ENCODE results near the gene MTHFD2L.

MTHFD2L gene

GRCh38 chr4:74304095-74304625, 146.2 kb downstream of the MTHFD2L start:
- Histone ChIP-seq H3K36me3 (ENCODE audit: low read length) (no peaks in the 10 kb centered on the region), H3K4me3 (ENCODE audit: insufficient read depth, low read length, poor library complexity, severe bottlenecking) (no peak overlapping the region), H4K20me1 (ENCODE audit: low read depth, low read length) (no peaks in the 10 kb centered on the region), H3K27ac (ENCODE audit: low read depth, low read length) (no peak overlapping the region), H3K9me2 (replicated peaks; ENCODE audit: insufficient read depth, low read length) (no peaks in the 10 kb centered on the region), H3K27me3 (ENCODE audit: low read length) (no peaks in the 10 kb centered on the region), H3F3A (ENCODE audit: insufficient read depth) (no peaks in the 10 kb centered on the region), H3K4me2 (ENCODE audit: low read depth, low read length, poor library complexity, severe bottlenecking) (no peak overlapping the region), H2AFZ (ENCODE audit: low read depth, low read length, severe bottlenecking) (no peak overlapping the region), H3K9me3 (ENCODE audit: insufficient read depth, low read length) (no peaks in the 10 kb centered on the region), H3K9ac (ENCODE audit: low read length) (no peak overlapping the region), H3K79me2 (ENCODE audit: insufficient read depth, low read length) (no peaks in the 10 kb centered on the region)
- TF ChIP-seq EZH2phosphoT487 (conservative IDR thresholded peaks at IDR 0.05; ENCODE audit: low read length) = no peak
- TF ChIP-seq CTCF (IDR thresholded peaks at IDR 0.05; ENCODE audit: insufficient read depth, low read length, poor library complexity, severe bottlenecking) = no peak

GRCh38 chr4:74305000-74305399, 147.1 kb downstream of the MTHFD2L start:
- H3K9ac ChIP-seq (ENCODE audit: low read length) = no peak overlapping the region
- no peaks in the 10 kb centered on the region for H3K79me2 ChIP-seq (ENCODE audit: insufficient read depth, low read length)
- no peak overlapping the region for H3K4me2 ChIP-seq (ENCODE audit: low read depth, low read length, poor library complexity, severe bottlenecking)
- no peaks in the 10 kb centered on the region for H3F3A ChIP-seq (ENCODE audit: insufficient read depth)
- no peaks in the 10 kb centered on the region for H3K9me2 ChIP-seq (replicated peaks; ENCODE audit: insufficient read depth, low read length)
- no peak overlapping the region for H3K4me3 ChIP-seq (ENCODE audit: insufficient read depth, low read length, poor library complexity, severe bottlenecking)
- H3K27ac ChIP-seq (ENCODE audit: low read depth, low read length) = no peak overlapping the region
- TF ChIP-seq EZH2phosphoT487 (conservative IDR thresholded peaks at IDR 0.05; ENCODE audit: low read length) = no peak
- no peaks in the 10 kb centered on the region for H4K20me1 ChIP-seq (ENCODE audit: low read depth, low read length)
- H3K9me3 ChIP-seq (ENCODE audit: insufficient read depth, low read length) = no peaks in the 10 kb centered on the region
- no peaks in the 10 kb centered on the region for H3K36me3 ChIP-seq (ENCODE audit: low read length)
- no peaks in the 10 kb centered on the region for H3K27me3 ChIP-seq (ENCODE audit: low read length)
- H2AFZ ChIP-seq (ENCODE audit: low read depth, low read length, severe bottlenecking) = no peak overlapping the region

GRCh38 chr4:74307170-74307569, 149.3 kb downstream of the MTHFD2L start:
- no peak overlapping the region for H3K4me3 ChIP-seq (ENCODE audit: insufficient read depth, low read length, poor library complexity, severe bottlenecking)
- H4K20me1 ChIP-seq (ENCODE audit: low read depth, low read length) = no peaks in the 10 kb centered on the region
- no peaks in the 10 kb centered on the region for H3F3A ChIP-seq (ENCODE audit: insufficient read depth)
- no peaks in the 10 kb centered on the region for H3K9me3 ChIP-seq (ENCODE audit: insufficient read depth, low read length)
- no peak overlapping the region for H2AFZ ChIP-seq (ENCODE audit: low read depth, low read length, severe bottlenecking)
- H3K79me2 ChIP-seq (ENCODE audit: insufficient read depth, low read length) = no peaks in the 10 kb centered on the region
- TF ChIP-seq EZH2phosphoT487 (conservative IDR thresholded peaks at IDR 0.05; ENCODE audit: low read length) = no peak
- no peak for TF ChIP-seq CTCF (IDR thresholded peaks at IDR 0.05; ENCODE audit: insufficient read depth, low read length, poor library complexity, severe bottlenecking)
- H3K4me2 ChIP-seq (ENCODE audit: low read depth, low read length, poor library complexity, severe bottlenecking) = no peak overlapping the region
- H3K27ac ChIP-seq (ENCODE audit: low read depth, low read length) = no peak overlapping the region
- H3K9ac ChIP-seq (ENCODE audit: low read length) = no peak overlapping the region
- H3K36me3 ChIP-seq (ENCODE audit: low read length) = no peaks in the 10 kb centered on the region
- no peaks in the 10 kb centered on the region for H3K27me3 ChIP-seq (ENCODE audit: low read length)
- no peaks in the 10 kb centered on the region for H3K9me2 ChIP-seq (replicated peaks; ENCODE audit: insufficient read depth, low read length)

GRCh38 chr4:74308215-74308614, 150.3 kb downstream of the MTHFD2L start, which contains the start of gene EPGN:
EPGN (plus strand) TSS chr4:74308470; CDS start chr4:74308534, 64 bp downstream.
- Histone ChIP-seq H3K9ac (ENCODE audit: low read length) (no peak within 1 kb of the TSS), H2AFZ (ENCODE audit: low read depth, low read length, severe bottlenecking) (no peak within 1 kb of the TSS), H3K9me2 (replicated peaks; ENCODE audit: insufficient read depth, low read length) (no peaks in the 10 kb centered on the region), H3K27ac (ENCODE audit: low read depth, low read length) (no peak within 1 kb of the TSS), H4K20me1 (ENCODE audit: low read depth, low read length) (no peaks in the 10 kb centered on the region), H3K27me3 (ENCODE audit: low read length) (no peaks in the 10 kb centered on the region), H3K79me2 (ENCODE audit: insufficient read depth, low read length) (no peaks in the 10 kb centered on the region), H3F3A (ENCODE audit: insufficient read depth) (no peaks in the 10 kb centered on the region), H3K9me3 (ENCODE audit: insufficient read depth, low read length) (no peaks in the 10 kb centered on the region), H3K36me3 (ENCODE audit: low read length) (no peaks in the 10 kb centered on the region), H3K4me2 (ENCODE audit: low read depth, low read length, poor library complexity, severe bottlenecking) (no peak within 1 kb of the TSS), H3K4me3 (ENCODE audit: insufficient read depth, low read length, poor library complexity, severe bottlenecking) (no peak within 1 kb of the TSS)
- no peak for TF ChIP-seq EZH2phosphoT487 (conservative IDR thresholded peaks at IDR 0.05; ENCODE audit: low read length)
